HepG2 (cell line): Measurements from ENCODE around the gene MBOAT7. TPM values are rescaled to one million over a fixed set of nuclear protein-coding genes. Genes with fewer than 3 reads are reported as not detected.

ENCODE experiments used
- ATAC-seq: fragments of 200-7000 bp; cut with Tn5 transposase; 3 replicates; pipeline ENCODE4 v1.9.1; 2020; ENCODE audit warnings: mild to moderate bottlenecking, moderate library complexity
- BruUV-seq: library from RNA; stranded (reverse); fragments of 400-500 nt; replicated peaks from 2 replicates; lab custom pipeline; 2021; lab: Mats Ljungman, UMichigan
- CTCF ChIA-PET: fragments of 300-600 bp; formaldehyde crosslinking; extraction: SDS; loops from one replicate; lab custom pipeline; 2021; ENCODE audit warnings: low total read pairs, inconsistent platforms, low intra/inter-chr PET ratio; lab: Yijun Ruan, JAX
- POLR2A ChIA-PET: fragments of 350-600 bp; sonication (Branson Sonifier 250); formaldehyde crosslinking; loops from one replicate; lab custom pipeline; 2020; ENCODE audit warnings: antibody characterized with exemption, inconsistent platforms; lab: Yijun Ruan, JAX
- DNase-seq: peaks from one replicate; pipeline ENCODE4 v3.0.0-alpha.2; 2015; ENCODE audit warnings: low spot score
- FAIRE-seq: peaks from 3 replicates; lab custom pipeline; 2011; peaks lifted over from hg19 to GRCh38; lab: Jason Lieb, UNC
- H2AFZ ChIP-seq: one replicate; pipeline ENCODE4 v1.6.1; 2011; ENCODE audit warnings: low read length, inconsistent platforms
- H3K27ac ChIP-seq: fragments of 300-600 bp; 3 replicates; pipeline ENCODE4 v1.8.0; 2011; ENCODE audit warnings: mixed run types, mild to moderate bottlenecking, mixed read lengths, low read length, inconsistent platforms; ENCODE audit not compliant: insufficient read depth; ENCODE audit errors: extremely low read length
- H3K27me3 ChIP-seq, 2 experiments: fragments of 200-600 bp in 1 of 2; 2 replicates in 1 of 2; 3 replicates in 1 of 2; pipeline versions ENCODE4 v1.6.0 to v1.8.0; 2011; ENCODE audit warnings: low read length in 2 of 2, mild to moderate bottlenecking in 2 of 2, moderate library complexity in 2 of 2, inconsistent platforms in 1 of 2; ENCODE audit not compliant: insufficient read depth in 2 of 2, control insufficient read depth in 1 of 2
- H3K36me3 ChIP-seq, 2 experiments: fragments of 200-600 bp in 1 of 2; replicated peaks in 1 of 2; 2 replicates in 1 of 2; 3 replicates in 1 of 2; pipeline versions ENCODE4 v1.5.1 to v1.8.0; 2011; ENCODE audit warnings: low read length in 2 of 2, inconsistent platforms in 1 of 2; ENCODE audit not compliant: insufficient read depth in 2 of 2, control insufficient read depth in 1 of 2
- H3K4me1 ChIP-seq: 2 replicates; pipeline ENCODE4 v1.5.1; 2012; ENCODE audit warnings: low read length, inconsistent platforms; ENCODE audit not compliant: insufficient read depth
- H3K4me2 ChIP-seq: 2 replicates; pipeline ENCODE4 v1.6.0; 2011; ENCODE audit warnings: low read depth, low read length, inconsistent platforms
- H3K4me3 ChIP-seq, 3 experiments: fragments of 200-600 bp in 1 of 3; sonication (generic), shearing (Covaris generic) in 1 of 3; replicated peaks in 1 of 3; 2 replicates each; pipeline ENCODE4 v1.5.1; 2011 to 2016; ENCODE audit warnings: low read length in 3 of 3, inconsistent platforms in 2 of 3, low read depth in 2 of 3, mild to moderate bottlenecking in 2 of 3, control low read depth in 1 of 3, mixed read lengths in 1 of 3; ENCODE audit not compliant: insufficient read depth in 1 of 3
- H3K79me2 ChIP-seq: one replicate; pipeline ENCODE4 v1.6.1; 2011; ENCODE audit warnings: low read length, inconsistent platforms; ENCODE audit not compliant: insufficient read depth
- H3K9ac ChIP-seq: 2 replicates; pipeline ENCODE4 v1.6.0; 2011; ENCODE audit warnings: mild to moderate bottlenecking, low read depth, low read length, inconsistent platforms; ENCODE audit not compliant: insufficient read depth
- H3K9me3 ChIP-seq: 2 replicates; pipeline ENCODE4 v1.5.1; 2012; ENCODE audit warnings: mild to moderate bottlenecking, low read length
- H4K20me1 ChIP-seq: 2 replicates; pipeline ENCODE4 v1.6.0; 2011; ENCODE audit warnings: inconsistent platforms, mild to moderate bottlenecking, low read length, moderate library complexity; ENCODE audit not compliant: insufficient read depth
- AGO2 ChIP-seq: fragments of 200-400 bp; formaldehyde crosslinking; optimal IDR thresholded peaks from 2 replicates; pipeline ENCODE3; 2017; ENCODE audit warnings: mild to moderate bottlenecking, low read depth, low read length, moderate library complexity
- FOXM1 ChIP-seq: sonication (generic); formaldehyde crosslinking; IDR thresholded peaks from 2 replicates; pipeline ENCODE4 v1.5.0; 2020; ENCODE audit warnings: missing genetic modification reagents
- HIVEP1 ChIP-seq: sonication (generic); formaldehyde crosslinking; IDR thresholded peaks from 2 replicates; pipeline ENCODE4 v1.4.0; 2020; ENCODE audit warnings: mild to moderate bottlenecking, missing genetic modification reagents
- HNRNPK ChIP-seq: fragments of 200-400 bp; formaldehyde crosslinking; IDR thresholded peaks from 2 replicates; pipeline ENCODE4 v1.6.1; 2018; ENCODE audit warnings: low read length, low read depth, moderate library complexity, mild to moderate bottlenecking; ENCODE audit not compliant: poor library complexity, severe bottlenecking
- POLR2A ChIP-seq, 2 experiments: IDR thresholded peaks; 2 replicates each; pipeline ENCODE4 v1.6.1; 2011; ENCODE audit warnings: low read depth in 2 of 2, low read length in 2 of 2, mild to moderate bottlenecking in 1 of 2, moderate library complexity in 1 of 2; ENCODE audit not compliant: insufficient read depth in 1 of 2
- POLR2AphosphoS5 ChIP-seq: IDR thresholded peaks from 2 replicates; pipeline ENCODE4 v1.6.1; 2012; ENCODE audit warnings: low read depth, low read length
- POLR2G ChIP-seq: fragments of 200-400 bp; formaldehyde crosslinking; IDR thresholded peaks from 2 replicates; pipeline ENCODE4 v1.6.1; 2018; ENCODE audit warnings: mild to moderate bottlenecking, low read depth, low read length, moderate library complexity
- PRDM15 ChIP-seq: sonication (generic); formaldehyde crosslinking; IDR thresholded peaks from 2 replicates; pipeline ENCODE4 v1.4.0; 2020; ENCODE audit warnings: missing genetic modification reagents
- RBFOX2 ChIP-seq: fragments of 200-400 bp; formaldehyde crosslinking; IDR thresholded peaks from 2 replicates; pipeline ENCODE4 v1.6.1; 2017; ENCODE audit warnings: low read depth, mild to moderate bottlenecking, low read length
- RORA ChIP-seq: sonication (generic); formaldehyde crosslinking; IDR thresholded peaks from 2 replicates; pipeline ENCODE4 v1.5.0; 2020; ENCODE audit warnings: mild to moderate bottlenecking, missing genetic modification reagents, moderate library complexity
- SMAD9 ChIP-seq: sonication (generic); formaldehyde crosslinking; IDR thresholded peaks from 2 replicates; pipeline ENCODE4 v1.5.1; 2020; ENCODE audit warnings: mild to moderate bottlenecking, missing genetic modification reagents
- SMARCE1 ChIP-seq: fragments of 450-650 bp; IDR thresholded peaks from 2 replicates; pipeline ENCODE4 v1.6.1; 2017; ENCODE audit warnings: borderline replicate concordance
- ZFP36L1 ChIP-seq: sonication (generic); formaldehyde crosslinking; IDR thresholded peaks from 2 replicates; pipeline ENCODE4 v1.8.0; 2022; ENCODE audit warnings: mild to moderate bottlenecking, missing genetic modification reagents, moderate library complexity
- ZNF160 ChIP-seq: sonication (generic); formaldehyde crosslinking; IDR thresholded peaks from 2 replicates; pipeline ENCODE4 v1.8.0; 2022; ENCODE audit warnings: mild to moderate bottlenecking, inconsistent platforms, missing genetic modification reagents
- ZNF430 ChIP-seq: sonication (generic); formaldehyde crosslinking; IDR thresholded peaks from 2 replicates; pipeline ENCODE4 v1.9.0; 2021; ENCODE audit warnings: mild to moderate bottlenecking, missing genetic modification reagents
- WGBS: methylation state at CpG from one replicate; pipeline ENCODE4 v1.1.6; 2017; ENCODE audit warnings: low lambda C conversion rate; 5-methylcytosine and 5-hydroxymethylcytosine counted together
- in situ Hi-C: cut with HindIII; loops from 2 replicates; pipeline ENCODE4 v1.10.0; 2017; ENCODE audit warnings: low pct_unique_long_range_greater_than_20kb; ENCODE audit not compliant: extremely low pct_ligation_motif_present
- intact Hi-C: fragments of 100-400 bp; cut with micrococcal nuclease; formaldehyde crosslinking; loops from one replicate; pipeline ENCODE4 v1.10.0; 2022; ENCODE audit not compliant: unreplicated experiment
- polyA plus RNA-seq, 8 experiments: library from polyadenylated mRNA; depleted of rRNA in 3 of 8; stranded (reverse) in 7 of 8; unstranded in 1 of 8; fragments of >200 nt; fragmentation: Illumina TruSeq in 4 of 8; extraction: Trizol in 4 of 8; gene quantifications; 2 replicates each; pipeline versions ENCODE4 v1.2.1 to v1.2.3, GENCODE V29; 2011 to 2016; ENCODE audit warnings: low read depth in 4 of 8, missing spikeins in 1 of 8, mixed read lengths in 1 of 8; ENCODE audit not compliant: insufficient read depth in 1 of 8
- total RNA-seq, 5 experiments: library from RNA; depleted of rRNA; stranded (reverse); fragments of >200 nt; fragmentation: Illumina TruSeq; extraction: Trizol; gene quantifications; 2 replicates each; pipeline ENCODE4 v1.2.3, GENCODE V29; 2016; ENCODE audit warnings: low read depth in 1 of 5

Gene MBOAT7
- total and polyA plus RNA-seq, 2 of the 13 experiments (the other 11 are each of a cell fraction or from before 2014, with no cell fraction given) = 22.2 to 25.5 TPM

- 97% methylated on average over 16 of the region's 18 CpGs for WGBS
- CTCF ChIA-PET = no interaction called here
These were observed 34.6 kb downstream of the MBOAT7 start for GRCh38 chr19:54154603-54155345.

GRCh38 chr19:54153731-54154326 lies 35.6 kb downstream of the MBOAT7 start:
- H3K36me3 ChIP-seq = peaks cover 32 to 88% of the 10 kb centered on the region in 2 experiments
- no peak overlapping the region for H2AFZ ChIP-seq
- H3K4me2 ChIP-seq = no peak overlapping the region
- WGBS = 98% methylated on average over 4 of the region's 10 CpGs
- H4K20me1 ChIP-seq = 0 out of 2 replicates have a peak, but pooled peaks cover 3% of the 10 kb centered on the region
- POLR2A ChIA-PET = no interaction called here
- in situ Hi-C loops (no loop called here), intact Hi-C loops (no loop called here)
- no peak overlapping the region for H3K27ac ChIP-seq
- DNase-seq = no peak
- no TSS peak for BruUV-seq
- H3K4me1 ChIP-seq = peaks cover 9% of the 10 kb centered on the region
- H3K27me3 ChIP-seq = no peaks in the 10 kb centered on the region
- H3K9ac ChIP-seq = no peak overlapping the region
- H3K4me3 ChIP-seq = no peak overlapping the region
- H3K79me2 ChIP-seq = peaks cover 6% of the 10 kb centered on the region
- no peaks in the 10 kb centered on the region for H3K9me3 ChIP-seq
- no peak for FAIRE-seq
- CTCF ChIA-PET = no interaction called here
- ATAC-seq = no peak; the same call in 2 of the 3 replicates
- TF ChIP-seq SMARCE1 (no peak), PRDM15 (no peak), AGO2 (peak; percentile 77), ZNF160 (no peak), POLR2AphosphoS5 (peak; percentile 22; the same call in 1 of the 2 replicates), POLR2A (IDR thresholded peaks at IDR 0.05; ENCODE audit: insufficient read depth in 1 of 2, low read depth in 2 of 2, low read length in 2 of 2) (0 out of 4 replicates have a peak, but pooled peaks of 1 of the 2 experiments have one; percentile 24), ZFP36L1 (no peak), RBFOX2 (0 out of 2 replicates have a peak, but pooled peaks have one; percentile 24), HNRNPK (no peak), RORA (no peak), SMAD9 (no peak), POLR2G (0 out of 2 replicates have a peak, but pooled peaks have one; percentile 37)

More at GRCh38 chr19:54154603-54155345, 34.6 kb downstream of the MBOAT7 start:
- TF ChIP-seq POLR2G (peak; percentile 44), ZNF430 (CRISPR knock-in tag) (no peak), POLR2A (IDR thresholded peaks at IDR 0.05; ENCODE audit: insufficient read depth in 1 of 2, low read depth in 2 of 2, low read length in 2 of 2) (peak; percentile 6 to 51; a peak in 2 of 4 replicates), HIVEP1 (CRISPR knock-in tag) (no peak), FOXM1 (CRISPR knock-in tag) (no peak)
- H3K27ac ChIP-seq = no peak overlapping the region
- peaks cover 26 to 79% of the 10 kb centered on the region in 2 experiments for H3K36me3 ChIP-seq
- no peak overlapping the region for H3K9ac ChIP-seq
- BruUV-seq = TSS peak; percentile 35
- no peak overlapping the region for H3K4me2 ChIP-seq
- intact Hi-C loops = no loop called here
- no peaks in the 10 kb centered on the region for H4K20me1 ChIP-seq
- ATAC-seq (no peak), FAIRE-seq (no peak), DNase-seq (no peak)
- POLR2A ChIA-PET = no interaction called here
- H3K4me1 ChIP-seq = peaks cover 13% of the 10 kb centered on the region
- peaks cover 10% of the 10 kb centered on the region for H3K79me2 ChIP-seq
- H2AFZ ChIP-seq = no peak overlapping the region
- in situ Hi-C loops = no loop called here
- H3K9me3 ChIP-seq = no peaks in the 10 kb centered on the region
- no peaks in the 10 kb centered on the region for H3K27me3 ChIP-seq
- no peak overlapping the region for H3K4me3 ChIP-seq
